ENCODE data around the gene LGMN. TPM values are rescaled to one million over a fixed set of nuclear protein-coding genes. Genes with fewer than 3 reads are reported as not detected.

Gene LGMN
- total and polyA plus RNA-seq, 9 of the 15 experiments (the other 6 are each of a cell fraction or from before 2014, with no cell fraction given), result 0.05 to 1.4 (median 0.43) TPM; not detected in 2

- H3K4me1 ChIP-seq (replicated peaks in 1 of 2; ENCODE audit: control insufficient read depth in 2 of 2, insufficient read depth in 2 of 2, low read length in 2 of 2), result no peaks in the 10 kb centered on the region
- ATAC-seq (no peak), FAIRE-seq (no peak), DNase-seq (ENCODE audit: extremely low read depth in 1 of 4, low spot score in 3 of 4) (no peak)
- no peak for TF ChIP-seq SMARCA5 (IDR thresholded peaks at IDR 0.05)
- no peak for TF ChIP-seq CGGBP1 (CRISPR knock-in tag; IDR thresholded peaks at IDR 0.05)
- TF ChIP-seq OTX1 (CRISPR knock-in tag; IDR thresholded peaks at IDR 0.05), result no peak
- TF ChIP-seq ELK1 (CRISPR knock-in tag; IDR thresholded peaks at IDR 0.05), result no peak
- no peak for TF ChIP-seq ZNF511 (CRISPR knock-in tag; IDR thresholded peaks at IDR 0.05)
- no peak for TF ChIP-seq PTRF (tag; IDR thresholded peaks at IDR 0.05)
- no peak for TF ChIP-seq CUX1 (CRISPR knock-in tag; IDR thresholded peaks at IDR 0.05)
- TF ChIP-seq PREB (CRISPR knock-in tag; IDR thresholded peaks at IDR 0.05), result no peak
- TF ChIP-seq HCFC1 (IDR thresholded peaks at IDR 0.05; ENCODE audit: low read depth, low read length), result no peak
- TF ChIP-seq ZNF507 (tag; conservative IDR thresholded peaks at IDR 0.05), result no peak
- TF ChIP-seq NFYB (IDR thresholded peaks at IDR 0.05; ENCODE audit: extremely low read depth, insufficient read length), result no peak
- TF ChIP-seq MYBL2 (IDR thresholded peaks at IDR 0.05; ENCODE audit: low read depth), result no peak
- no peak for TF ChIP-seq MYBL2 (CRISPR knock-in tag; IDR thresholded peaks at IDR 0.05; ENCODE audit: borderline replicate concordance)
- no peaks in the 10 kb centered on the region for H3K9me1 ChIP-seq (ENCODE audit: control insufficient read depth, insufficient read depth, low read length)
- H3K36me3 ChIP-seq (ENCODE audit: control insufficient read depth, insufficient read depth, low read length), result no peaks in the 10 kb centered on the region
- no peaks in the 10 kb centered on the region for H3K79me2 ChIP-seq (ENCODE audit: control insufficient read depth, insufficient read depth, low read length)
- H3K4me3 ChIP-seq, result no peak overlapping the region
- ChIA-PET CTCF (ENCODE audit: low intra/inter-chr PET ratio) (no interaction called here), POLR2A (no interaction called here)
- no peak overlapping the region for H3K27ac ChIP-seq (ENCODE audit: extremely low read depth, low read depth, low read length)
- in situ Hi-C loops (cut with MboI), result no loop called here
- 12% methylated on average over 11 of the region's 15 CpGs for WGBS (ENCODE audit: insufficient coverage, low coverage, missing lambda C conversion rate)
- no peak overlapping the region for H3K4me2 ChIP-seq (ENCODE audit: insufficient read depth, low read length)
- H3K9ac ChIP-seq (ENCODE audit: insufficient read depth in 1 of 2, low read depth in 2 of 2, low read length in 2 of 2), result no peak overlapping the region
- no peaks in the 10 kb centered on the region for H3K9me3 ChIP-seq (replicated peaks; ENCODE audit: control insufficient read depth, insufficient read depth, low read depth, low read length)
- BruUV-seq (replicated peaks), result no TSS peak
- no peaks in the 10 kb centered on the region for H4K20me1 ChIP-seq (replicated peaks; ENCODE audit: control insufficient read depth, insufficient read depth, low read length)
- H3K27me3 ChIP-seq (ENCODE audit: control insufficient read depth in 2 of 2, insufficient read depth in 2 of 2, low read length in 2 of 2), result peaks cover 5 to 64% of the 10 kb centered on the region in 2 experiments; a peak in 3 of 5 replicates
- intact Hi-C loops (cut with micrococcal nuclease), result no loop called here
- H2AFZ ChIP-seq (ENCODE audit: low read depth, low read length), result no peak overlapping the region
These were observed 42.0 kb downstream of the LGMN start for GRCh38 chr14:92706386-92706785.
